Body of pancreas (tissue), 4 donors: ENCODE measurements around the gene ZBTB5.
"Not testable (repeated sequence)": the region's sequence is repeated elsewhere in the genome, so short reads cannot be mapped to it uniquely, and the experiment has no call there.

ENCODE experiments used
- POLR2A ChIP-seq, 3 donors: fragments of 450-650 bp; IDR thresholded peaks; one replicate each; pipeline ENCODE4 v1.6.1; 2016; ENCODE audit warnings: antibody characterized with exemption in 3 of 3, mild to moderate bottlenecking in 2 of 3
- TF ChIP-seq, protein P1 (sequence below), 7 experiments: fragments of 450-650 bp in 4 of 7; fragments of 200-600 bp in 3 of 7; sonication (generic) in 3 of 7; IDR thresholded peaks; one replicate each; pipeline ENCODE4 v1.5.1; 2016 to 2019; ENCODE audit warnings: antibody characterized with exemption in 7 of 7

- TF ChIP-seq, protein P1, sequence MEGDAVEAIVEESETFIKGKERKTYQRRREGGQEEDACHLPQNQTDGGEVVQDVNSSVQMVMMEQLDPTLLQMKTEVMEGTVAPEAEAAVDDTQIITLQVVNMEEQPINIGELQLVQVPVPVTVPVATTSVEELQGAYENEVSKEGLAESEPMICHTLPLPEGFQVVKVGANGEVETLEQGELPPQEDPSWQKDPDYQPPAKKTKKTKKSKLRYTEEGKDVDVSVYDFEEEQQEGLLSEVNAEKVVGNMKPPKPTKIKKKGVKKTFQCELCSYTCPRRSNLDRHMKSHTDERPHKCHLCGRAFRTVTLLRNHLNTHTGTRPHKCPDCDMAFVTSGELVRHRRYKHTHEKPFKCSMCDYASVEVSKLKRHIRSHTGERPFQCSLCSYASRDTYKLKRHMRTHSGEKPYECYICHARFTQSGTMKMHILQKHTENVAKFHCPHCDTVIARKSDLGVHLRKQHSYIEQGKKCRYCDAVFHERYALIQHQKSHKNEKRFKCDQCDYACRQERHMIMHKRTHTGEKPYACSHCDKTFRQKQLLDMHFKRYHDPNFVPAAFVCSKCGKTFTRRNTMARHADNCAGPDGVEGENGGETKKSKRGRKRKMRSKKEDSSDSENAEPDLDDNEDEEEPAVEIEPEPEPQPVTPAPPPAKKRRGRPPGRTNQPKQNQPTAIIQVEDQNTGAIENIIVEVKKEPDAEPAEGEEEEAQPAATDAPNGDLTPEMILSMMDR (IDR thresholded peaks at IDR 0.05), result not testable (repeated sequence)
- TF ChIP-seq POLR2A (IDR thresholded peaks at IDR 0.05), result not testable (repeated sequence)
Observed at GRCh38 chr9:37510053-37510452, 44.8 kb upstream of the ZBTB5 start.
